Central memory CD8-positive, alpha-beta T cell (primary cell): Measurements from ENCODE around the gene SGCB.
A peak's percentile ranks its signal among the peaks of the same experiment; 100 is the strongest.
"Not testable (repeated sequence)": the region's sequence is repeated elsewhere in the genome, so short reads cannot be mapped to it uniquely, and the experiment has no call there.

Experiments used
- ATAC-seq: fragments of 150-1000 bp; cut with Tn5 transposase; replicated peaks from 2 replicates; pipeline ENCODE4 v1.10.0; 2022; ENCODE audit warnings: mild to moderate bottlenecking, moderate FRiP score, moderate number of reproducible peaks; ENCODE audit not compliant: poor library complexity, severe bottlenecking; ENCODE audit errors: extremely low read depth
- DNase-seq, 2 donors: peaks; one replicate each; pipeline ENCODE4 v3.0.0; 2021; ENCODE audit warnings: low spot score in 2 of 2
- H3K27ac Mint-ChIP-seq: one replicate; pipeline ENCODE4 v1.8.0; 2022; ENCODE audit warnings: low read depth, mild to moderate bottlenecking, moderate library complexity, mixed read lengths
- H3K27me3 Mint-ChIP-seq: one replicate; pipeline ENCODE4 v1.8.0; 2022; ENCODE audit warnings: mixed read lengths
- H3K36me3 Mint-ChIP-seq: one replicate; pipeline ENCODE4 v1.8.0; 2022; ENCODE audit warnings: mild to moderate bottlenecking, moderate library complexity, mixed read lengths; ENCODE audit not compliant: insufficient read depth
- H3K4me1 Mint-ChIP-seq: one replicate; pipeline ENCODE4 v1.8.0; 2022; ENCODE audit warnings: mixed read lengths
- H3K4me3 Mint-ChIP-seq: one replicate; pipeline ENCODE4 v1.8.0; 2022; ENCODE audit warnings: mild to moderate bottlenecking, moderate library complexity, mixed read lengths
- H3K9me3 Mint-ChIP-seq: one replicate; pipeline ENCODE4 v1.8.0; 2022; ENCODE audit warnings: mixed read lengths

The SGCB gene, protein sequence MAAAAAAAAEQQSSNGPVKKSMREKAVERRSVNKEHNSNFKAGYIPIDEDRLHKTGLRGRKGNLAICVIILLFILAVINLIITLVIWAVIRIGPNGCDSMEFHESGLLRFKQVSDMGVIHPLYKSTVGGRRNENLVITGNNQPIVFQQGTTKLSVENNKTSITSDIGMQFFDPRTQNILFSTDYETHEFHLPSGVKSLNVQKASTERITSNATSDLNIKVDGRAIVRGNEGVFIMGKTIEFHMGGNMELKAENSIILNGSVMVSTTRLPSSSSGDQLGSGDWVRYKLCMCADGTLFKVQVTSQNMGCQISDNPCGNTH

GRCh38 chr4:52038103-52038912 lies at the start of gene SGCB:
SGCB (minus strand) TSS chr4:52038299; CDS start chr4:52038259, 40 bp downstream.
- DNase-seq (peak; percentile 40 to 49), ATAC-seq (peak; percentile 86)
- Mint-ChIP-seq H3K27me3 (peaks cover 22% of the 10 kb centered on the region), H3K27ac (peak within 1 kb of the TSS; percentile 45), H3K9me3 (no peaks in the 10 kb centered on the region), H3K36me3 (peaks cover 5% of the 10 kb centered on the region), H3K4me1 (peaks cover 24% of the 10 kb centered on the region), H3K4me3 (peak within 1 kb of the TSS; percentile 84)

GRCh38 chr4:52086425-52086824 lies 48.3 kb upstream of the SGCB start:
- H3K4me1 Mint-ChIP-seq, H3K4me3 Mint-ChIP-seq, H3K9me3 Mint-ChIP-seq, ATAC-seq, DNase-seq, H3K27ac Mint-ChIP-seq, H3K36me3 Mint-ChIP-seq: not testable (repeated sequence)
- H3K27me3 Mint-ChIP-seq, result peaks cover 44% of the 10 kb centered on the region

DNA sequence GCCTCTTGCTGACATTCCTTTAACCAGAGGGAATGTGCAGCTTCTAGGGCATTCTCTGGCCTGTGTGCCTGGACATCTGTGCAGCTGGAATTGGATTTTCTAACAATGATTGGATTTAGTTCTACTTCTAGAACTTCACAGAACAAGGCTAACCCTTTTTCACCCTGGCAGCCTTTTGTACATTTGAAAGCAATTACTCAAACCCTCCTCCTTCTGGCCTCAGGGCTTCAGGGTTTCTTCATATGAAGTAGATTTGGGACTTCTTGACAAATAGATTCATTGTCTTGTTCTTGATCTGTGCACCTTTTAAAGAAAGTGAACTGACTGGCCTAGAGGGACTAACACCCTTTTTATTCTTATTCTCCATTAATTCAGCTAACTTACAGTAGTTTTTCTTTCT lies 43.1 kb upstream of the SGCB start:
- H3K36me3 Mint-ChIP-seq, result no peaks in the 10 kb centered on the region
- no peak for ATAC-seq
- H3K4me3 Mint-ChIP-seq, result no peak overlapping the region

GRCh38 chr4:52079659-52080058 lies 41.6 kb upstream of the SGCB start:
- Mint-ChIP-seq H3K4me1 (no peaks in the 10 kb centered on the region), H3K27me3 (peaks cover 62% of the 10 kb centered on the region), H3K9me3 (peaks cover 3% of the 10 kb centered on the region), H3K36me3 (no peaks in the 10 kb centered on the region), H3K4me3 (no peak overlapping the region), H3K27ac (no peak overlapping the region)
- DNase-seq (no peak), ATAC-seq (no peak)

More for the DNA sequence above, 43.1 kb upstream of the SGCB start:
- Mint-ChIP-seq H3K27me3 (peaks cover 47% of the 10 kb centered on the region), H3K9me3 (peaks cover 5% of the 10 kb centered on the region), H3K27ac (no peak overlapping the region), H3K4me1 (no peaks in the 10 kb centered on the region)
- DNase-seq, result no peak

- H3K27ac Mint-ChIP-seq, result no peak overlapping the region
- H3K27me3 Mint-ChIP-seq, result peaks cover 67% of the 10 kb centered on the region
- no peaks in the 10 kb centered on the region for H3K4me1 Mint-ChIP-seq
- DNase-seq (no peak), ATAC-seq (no peak)
- H3K36me3 Mint-ChIP-seq, result no peaks in the 10 kb centered on the region
- H3K9me3 Mint-ChIP-seq, result no peaks in the 10 kb centered on the region
- no peak overlapping the region for H3K4me3 Mint-ChIP-seq
Measured at GRCh38 chr4:52076731-52077130, 38.6 kb upstream of the SGCB start.

- H3K36me3 Mint-ChIP-seq, result no peaks in the 10 kb centered on the region
- peaks cover 79% of the 10 kb centered on the region for H3K27me3 Mint-ChIP-seq
- no peak for DNase-seq
- no peak overlapping the region for H3K4me3 Mint-ChIP-seq
- no peaks in the 10 kb centered on the region for H3K9me3 Mint-ChIP-seq
- ATAC-seq, result no peak
- no peak overlapping the region for H3K27ac Mint-ChIP-seq
- no peaks in the 10 kb centered on the region for H3K4me1 Mint-ChIP-seq
Measured at GRCh38 chr4:52071791-52072546, 33.9 kb upstream of the SGCB start.

GRCh38 chr4:52069571-52069970 lies 31.5 kb upstream of the SGCB start:
- H3K4me3 Mint-ChIP-seq, result no peak overlapping the region
- DNase-seq (no peak), ATAC-seq (no peak)
- H3K4me1 Mint-ChIP-seq, result no peaks in the 10 kb centered on the region
- peaks cover 81% of the 10 kb centered on the region for H3K27me3 Mint-ChIP-seq
- H3K27ac Mint-ChIP-seq, result no peak overlapping the region
- no peaks in the 10 kb centered on the region for H3K36me3 Mint-ChIP-seq
- no peaks in the 10 kb centered on the region for H3K9me3 Mint-ChIP-seq

- no peaks in the 10 kb centered on the region for H3K36me3 Mint-ChIP-seq
- no peaks in the 10 kb centered on the region for H3K9me3 Mint-ChIP-seq
- H3K27me3 Mint-ChIP-seq, result peaks cover 32% of the 10 kb centered on the region
- no peak overlapping the region for H3K4me3 Mint-ChIP-seq
- DNase-seq (no peak), ATAC-seq (no peak)
- H3K4me1 Mint-ChIP-seq, result no peaks in the 10 kb centered on the region
- H3K27ac Mint-ChIP-seq, result no peak overlapping the region
Measured at GRCh38 chr4:52059372-52059771, 21.3 kb upstream of the SGCB start.

DNA sequence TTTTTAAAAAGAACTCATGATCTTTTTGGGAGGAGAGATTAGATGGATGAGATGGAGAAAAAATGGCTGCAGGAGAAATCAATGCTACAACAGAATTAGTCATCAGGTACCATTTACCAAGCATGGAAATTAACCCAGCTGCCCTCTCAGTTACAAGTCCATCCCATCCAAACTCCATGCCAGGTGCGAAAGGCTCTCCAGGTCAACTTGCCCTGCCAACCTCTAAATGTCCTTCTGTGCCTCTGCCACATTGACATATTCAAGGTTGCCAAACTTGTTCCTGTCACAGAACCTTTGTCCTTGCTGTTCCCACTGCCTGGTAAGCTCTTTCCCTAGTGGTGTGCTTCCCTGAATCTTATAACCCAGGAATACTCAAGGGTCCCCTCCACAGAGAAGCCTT lies 20.2 kb upstream of the SGCB start:
- H3K27ac Mint-ChIP-seq, result no peak overlapping the region
- no peaks in the 10 kb centered on the region for H3K4me1 Mint-ChIP-seq
- H3K4me3 Mint-ChIP-seq, result no peak overlapping the region
- H3K27me3 Mint-ChIP-seq, result peaks cover 43% of the 10 kb centered on the region
- H3K9me3 Mint-ChIP-seq, result no peaks in the 10 kb centered on the region
- H3K36me3 Mint-ChIP-seq, result no peaks in the 10 kb centered on the region
- DNase-seq (no peak), ATAC-seq (no peak)

DNA sequence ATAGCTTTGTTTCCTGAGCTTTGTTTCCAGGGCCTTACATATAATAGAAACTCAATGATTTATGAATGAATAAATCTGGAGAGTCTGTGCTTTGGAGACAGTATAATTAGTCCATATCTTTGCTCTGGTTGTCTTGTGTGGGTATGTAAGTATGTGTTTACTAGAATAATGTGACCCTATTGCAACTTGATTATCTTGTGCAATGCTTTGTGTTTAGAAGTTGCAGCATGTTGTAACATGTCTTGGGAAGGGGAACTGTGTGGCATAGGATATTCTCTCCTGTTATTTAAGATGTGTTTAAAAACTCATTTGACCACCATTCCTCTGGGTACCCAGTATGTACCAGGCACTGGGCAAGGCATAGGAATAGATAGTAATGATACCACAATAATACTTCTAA lies 19.1 kb upstream of the SGCB start:
- H3K27me3 Mint-ChIP-seq, result peaks cover 54% of the 10 kb centered on the region
- no peak overlapping the region for H3K4me3 Mint-ChIP-seq
- H3K9me3 Mint-ChIP-seq, result no peaks in the 10 kb centered on the region
- no peak overlapping the region for H3K27ac Mint-ChIP-seq
- no peak for ATAC-seq
- peaks cover 4% of the 10 kb centered on the region for H3K4me1 Mint-ChIP-seq
- DNase-seq, result no peak
- H3K36me3 Mint-ChIP-seq, result no peaks in the 10 kb centered on the region

- Mint-ChIP-seq H3K27me3 (peaks cover 64% of the 10 kb centered on the region), H3K36me3 (no peaks in the 10 kb centered on the region), H3K4me3 (no peak overlapping the region), H3K9me3 (no peaks in the 10 kb centered on the region), H3K27ac (no peak overlapping the region), H3K4me1 (peaks cover 9% of the 10 kb centered on the region)
- ATAC-seq, result no peak
- DNase-seq, result no peak
Measured at GRCh38 chr4:52054254-52054653, 16.2 kb upstream of the SGCB start.

- no peak for ATAC-seq
- Mint-ChIP-seq H3K36me3 (no peaks in the 10 kb centered on the region), H3K4me1 (peaks cover 9% of the 10 kb centered on the region), H3K27ac (no peak overlapping the region), H3K9me3 (no peaks in the 10 kb centered on the region), H3K27me3 (peaks cover 69% of the 10 kb centered on the region), H3K4me3 (peak overlapping the region; percentile 40)
- no peak for DNase-seq
Measured at GRCh38 chr4:52052475-52052780, 14.3 kb upstream of the SGCB start.
